Measurements from ENCODE around the gene SPR.

SPR gene

GRCh38 chr2:72849138-72849462 is 38.1 kb upstream of the SPR start:
- no peaks in the 10 kb centered on the region for H4K20me1 ChIP-seq (ENCODE audit: insufficient read depth, low read length)
- H2AFZ ChIP-seq (ENCODE audit: low read depth, low read length) = no peak overlapping the region
- ATAC-seq (ENCODE audit: insufficient read depth, low read depth) (no peak), DNase-seq (no peak)
- H3K9ac ChIP-seq (ENCODE audit: low read depth, low read length) = no peak overlapping the region
- H3K4me2 ChIP-seq (ENCODE audit: insufficient read depth, low read length) = no peak overlapping the region
- no peaks in the 10 kb centered on the region for H3K9me3 ChIP-seq (ENCODE audit: insufficient read depth, low read length, severe bottlenecking)
- H3K27ac ChIP-seq (ENCODE audit: low read length) = no peak overlapping the region
- no peaks in the 10 kb centered on the region for H3K36me3 ChIP-seq (ENCODE audit: insufficient read depth, low read length)
- TF ChIP-seq CTCF (IDR thresholded peaks at IDR 0.05; ENCODE audit: borderline replicate concordance, extremely low read depth, low read length, poor library complexity, severe bottlenecking) (no peak), EZH2 (IDR thresholded peaks at IDR 0.05; ENCODE audit: borderline replicate concordance, low read depth, low read length, severe bottlenecking) (no peak)
- H3K27me3 ChIP-seq (ENCODE audit: insufficient read depth, low read length, poor library complexity) = peaks cover 6% of the 10 kb centered on the region
- no peaks in the 10 kb centered on the region for H3K4me1 ChIP-seq (ENCODE audit: insufficient read depth, low read length)
- no peak overlapping the region for H3K4me3 ChIP-seq (ENCODE audit: low read depth in 1 of 2, low read length in 2 of 2)
- H3K79me2 ChIP-seq (ENCODE audit: insufficient read depth, low read length) = no peaks in the 10 kb centered on the region

GRCh38 chr2:72851333-72851732 is 35.9 kb upstream of the SPR start:
- TF ChIP-seq EZH2 (IDR thresholded peaks at IDR 0.05; ENCODE audit: borderline replicate concordance, low read depth, low read length, severe bottlenecking) = no peak
- TF ChIP-seq CTCF (IDR thresholded peaks at IDR 0.05; ENCODE audit: borderline replicate concordance, extremely low read depth, low read length, poor library complexity, severe bottlenecking) = no peak
- Histone ChIP-seq H3K4me2 (ENCODE audit: insufficient read depth, low read length) (no peak overlapping the region), H3K27ac (ENCODE audit: low read length) (no peak overlapping the region), H2AFZ (ENCODE audit: low read depth, low read length) (no peak overlapping the region), H3K79me2 (ENCODE audit: insufficient read depth, low read length) (no peaks in the 10 kb centered on the region), H3K4me1 (ENCODE audit: insufficient read depth, low read length) (no peaks in the 10 kb centered on the region), H4K20me1 (ENCODE audit: insufficient read depth, low read length) (no peaks in the 10 kb centered on the region), H3K36me3 (ENCODE audit: insufficient read depth, low read length) (no peaks in the 10 kb centered on the region), H3K9ac (ENCODE audit: low read depth, low read length) (no peak overlapping the region), H3K9me3 (ENCODE audit: insufficient read depth, low read length, severe bottlenecking) (no peaks in the 10 kb centered on the region), H3K27me3 (ENCODE audit: insufficient read depth, low read length, poor library complexity) (peaks cover 6% of the 10 kb centered on the region), H3K4me3 (ENCODE audit: low read depth in 1 of 2, low read length in 2 of 2) (no peak overlapping the region)
- no peak for DNase-seq
- ATAC-seq (ENCODE audit: insufficient read depth, low read depth) = no peak

- Histone ChIP-seq H3K4me2 (ENCODE audit: insufficient read depth, low read length) (no peak overlapping the region), H3K9ac (ENCODE audit: low read depth, low read length) (no peak overlapping the region), H3K36me3 (ENCODE audit: insufficient read depth, low read length) (no peaks in the 10 kb centered on the region), H4K20me1 (ENCODE audit: insufficient read depth, low read length) (no peaks in the 10 kb centered on the region), H3K79me2 (ENCODE audit: insufficient read depth, low read length) (no peaks in the 10 kb centered on the region), H3K27me3 (ENCODE audit: insufficient read depth, low read length, poor library complexity) (peaks cover 3% of the 10 kb centered on the region), H3K4me1 (ENCODE audit: insufficient read depth, low read length) (peaks cover 4% of the 10 kb centered on the region; the same call in 1 of the 2 replicates), H2AFZ (ENCODE audit: low read depth, low read length) (no peak overlapping the region), H3K9me3 (ENCODE audit: insufficient read depth, low read length, severe bottlenecking) (no peaks in the 10 kb centered on the region), H3K27ac (ENCODE audit: low read length) (no peak overlapping the region), H3K4me3 (ENCODE audit: low read depth in 1 of 2, low read length in 2 of 2) (no peak overlapping the region)
- DNase-seq (peak; percentile 46), ATAC-seq (ENCODE audit: insufficient read depth, low read depth) (0 out of 3 replicates have a peak, but pooled peaks have one; percentile 49)
- TF ChIP-seq EZH2 (IDR thresholded peaks at IDR 0.05; ENCODE audit: borderline replicate concordance, low read depth, low read length, severe bottlenecking) (no peak), CTCF (IDR thresholded peaks at IDR 0.05; ENCODE audit: borderline replicate concordance, extremely low read depth, low read length, poor library complexity, severe bottlenecking) (peak; percentile 75)
These were observed 27.4 kb upstream of the SPR start for GRCh38 chr2:72859831-72860262.
